Activated T-helper 1 cell treated with anti-CD3 and anti-CD28 coated beads, Interleukin-2, amount 50 U/mL, for 16 hours (primary cell): ENCODE data around the gene DOK6.

Experiments used
- DNase-seq, 2 donors: peaks; one replicate each; pipeline ENCODE4 v3.0.0-alpha.2; 2020; ENCODE audit warnings: low read depth in 1 of 2, low spot score in 1 of 2

DOK6 gene

DNA sequence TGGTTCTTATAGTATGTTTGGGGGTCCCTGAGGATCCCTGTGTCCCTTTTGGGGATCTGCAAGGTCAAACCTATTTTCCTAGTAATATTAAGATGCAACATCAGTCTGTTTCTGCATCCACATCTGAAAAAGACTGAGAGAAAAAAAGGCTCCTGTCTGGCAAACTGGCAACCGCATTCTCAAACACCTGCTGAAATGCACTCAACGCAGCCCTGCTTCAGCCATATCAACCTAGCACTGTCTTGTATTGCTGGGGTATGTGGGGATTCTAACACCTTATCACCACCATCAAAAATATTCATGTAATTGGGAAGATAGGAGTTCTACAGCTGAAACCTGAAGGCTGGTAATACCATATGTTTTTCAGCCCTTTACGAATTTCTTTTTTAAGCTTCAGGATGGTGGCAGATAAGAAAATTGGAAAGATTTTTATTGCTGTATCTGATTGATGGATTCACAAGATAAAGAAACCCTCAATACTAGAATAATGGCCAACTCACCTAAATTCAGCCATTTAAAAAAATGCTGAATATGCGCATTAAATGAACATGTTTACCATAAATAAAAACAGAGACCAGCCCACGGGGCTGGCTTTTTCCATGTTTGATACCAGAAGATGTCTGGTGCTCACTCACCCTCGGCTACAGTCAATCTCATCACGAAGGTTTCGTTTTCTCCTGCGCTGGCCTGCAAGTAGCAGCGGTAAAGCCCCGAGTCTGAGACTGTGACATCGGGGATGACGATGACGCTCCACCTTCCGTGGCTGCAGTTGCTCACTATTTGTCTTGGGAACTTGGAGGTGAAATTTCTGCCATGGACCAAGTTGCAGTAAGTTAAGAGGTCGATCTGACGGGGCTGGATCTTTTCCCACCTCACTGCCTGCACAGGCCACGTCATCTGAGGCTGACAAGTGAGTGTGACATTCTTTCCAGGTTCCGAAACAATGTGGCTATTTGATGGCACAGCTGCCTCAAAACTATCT is 494.7 kb downstream of the DOK6 start:
- no peak for DNase-seq

DNA sequence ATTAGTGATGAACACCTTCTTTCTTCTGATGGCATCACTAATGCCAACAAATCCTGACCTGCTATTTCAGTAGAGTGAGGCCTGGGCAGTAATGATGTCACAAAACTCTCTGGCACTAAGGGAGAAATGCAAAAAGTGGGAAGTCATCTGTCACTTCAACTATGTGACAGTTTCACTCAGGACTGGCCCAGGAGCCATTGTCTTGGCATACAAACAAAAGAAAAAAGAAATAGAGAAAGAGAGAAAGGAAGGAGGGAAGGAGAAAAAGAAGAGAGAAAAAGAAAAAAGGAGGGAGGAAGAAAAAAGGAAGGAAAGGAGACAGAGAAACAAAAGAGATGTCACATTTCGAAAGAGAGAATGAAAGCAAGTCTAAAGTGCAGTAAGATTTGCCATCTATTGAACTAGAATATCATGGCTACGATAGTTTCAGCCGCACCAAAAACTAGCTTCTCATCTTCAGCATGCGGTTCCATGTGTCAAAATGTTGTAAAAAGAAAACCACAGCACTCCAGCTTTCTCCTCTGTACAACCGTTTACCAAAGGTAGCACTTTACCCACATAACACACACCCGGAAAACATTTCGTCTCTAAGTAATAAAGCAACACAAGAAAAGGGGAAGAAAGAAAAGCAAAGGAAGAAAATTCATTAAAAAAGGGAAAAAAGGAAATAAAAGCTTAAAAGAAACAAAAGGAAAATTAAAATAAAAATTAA is 496.9 kb downstream of the DOK6 start:
- DNase-seq = no peak

GRCh38 chr18:69898241-69898861 is 497.7 kb downstream of the DOK6 start:
- DNase-seq = peak in 1 of 2 donors; percentile 25
